ENCODE measurements around the gene CEP70. TPM values are rescaled to one million over a fixed set of nuclear protein-coding genes. Genes with fewer than 3 reads are reported as not detected.

CEP70 gene
- total and polyA plus RNA-seq, 8 donors, result 13.6 to 44.0 (median 22.8) TPM

- DNase-seq (no peak), ATAC-seq (no peak), FAIRE-seq (no peak)
- H3K36me3 ChIP-seq, result no peaks in the 10 kb centered on the region
- no peaks in the 10 kb centered on the region for H3K27me3 ChIP-seq
- no peaks in the 10 kb centered on the region for H3K9me3 ChIP-seq
- H3K4me3 ChIP-seq, result no peak overlapping the region
- TF ChIP-seq CTCF (IDR thresholded peaks at IDR 0.05), result no peak
- WGBS, 2 donors, result 88 to 89% methylated on average over 7 of the region's 7 CpGs
- intact Hi-C loops (cut with DNase I), result no loop called here
- no peaks in the 10 kb centered on the region for H3K4me1 ChIP-seq
- H3K27ac ChIP-seq, result no peak overlapping the region
Observed at GRCh38 chr3:138445236-138445635, 148.8 kb downstream of the CEP70 start.

Other genes with a start within 250 kb of the CEP70 start
- 10 to 100 TPM in 1 of 6 donors, 1 to 10 TPM in 5; 2.3 to 12.6 (median 5.6) TPM for gene MRAS, start 245.7 kb downstream of the CEP70 start, total RNA-seq
- gene MRAS, start 245.7 kb downstream of the CEP70 start, polyA plus RNA-seq, result 1 to 10 TPM; 2.8 to 5.3 TPM
- gene ESYT3, start 159.6 kb downstream of the CEP70 start, total RNA-seq, result 1 to 10 TPM in 4 of 6 donors, under 1 TPM in 2; 0.95 to 2.8 (median 1.4) TPM
- gene ESYT3, start 159.6 kb downstream of the CEP70 start, polyA plus RNA-seq, result 1 to 10 TPM; 1.2 to 2.1 TPM
- gene FAIM, start 14.5 kb upstream of the CEP70 start, total RNA-seq, result 10 to 100 TPM; 10.5 to 17.7 (median 13.4) TPM
- gene FAIM, start 14.5 kb upstream of the CEP70 start, polyA plus RNA-seq, result 10 to 100 TPM; 32.4 to 36.5 TPM
- 10 to 100 TPM; 23.0 to 36.4 (median 25.4) TPM for gene PIK3CB, start 240.7 kb upstream of the CEP70 start, total RNA-seq
- 1 to 10 TPM; 8.2 to 9.7 TPM for gene PIK3CB, start 240.7 kb upstream of the CEP70 start, polyA plus RNA-seq

Data from pancreas (tissue), 10 donors.